Tibial nerve (tissue), 4 donors: ENCODE measurements around the gene PLG. TPM values are rescaled to one million over a fixed set of nuclear protein-coding genes. Genes with fewer than 3 reads are reported as not detected.
"Not testable (repeated sequence)": the region's sequence is repeated elsewhere in the genome, so short reads cannot be mapped to it uniquely, and the experiment has no call there.

Source experiments
- DNase-seq, 2 donors: peaks; one replicate each; pipeline ENCODE4 v3.0.0-alpha.2; 2019; ENCODE audit warnings: low spot score in 2 of 2
- H3K27ac ChIP-seq, 4 donors: fragments of 200-600 bp; sonication (generic) in 3 of 4; one replicate each; pipeline ENCODE4 v1.5.1; 2017 to 2019; ENCODE audit warnings: mild to moderate bottlenecking in 1 of 4
- H3K27me3 ChIP-seq, 2 donors: fragments of 200-600 bp; sonication (generic) in 1 of 2; one replicate each; pipeline versions ENCODE4 v1.5.1 to v1.6.0; 2017 to 2019
- H3K36me3 ChIP-seq, 3 donors: fragments of 200-600 bp; sonication (generic); one replicate each; pipeline ENCODE4 v1.5.1; 2018 to 2019
- H3K4me1 ChIP-seq, 4 donors: fragments of 200-600 bp; sonication (generic) in 3 of 4; one replicate each; pipeline ENCODE4 v1.5.1; 2017 to 2019
- H3K4me3 ChIP-seq, 4 donors: fragments of 200-600 bp; sonication (generic) in 3 of 4; one replicate each; pipeline ENCODE4 v1.5.1; 2017 to 2019; ENCODE audit warnings: mild to moderate bottlenecking in 1 of 4, moderate library complexity in 1 of 4
- H3K9me3 ChIP-seq, 4 donors: fragments of 200-600 bp; sonication (generic) in 3 of 4; one replicate each; pipeline ENCODE4 v1.5.1; 2017 to 2019
- EP300 ChIP-seq, 2 donors: sonication (generic); formaldehyde crosslinking; IDR thresholded peaks; one replicate each; pipeline ENCODE4 v1.6.1; 2017; ENCODE audit warnings: antibody characterized with exemption in 2 of 2, mild to moderate bottlenecking in 1 of 2
- POLR2A ChIP-seq, 2 donors: fragments of 450-650 bp; IDR thresholded peaks; one replicate each; pipeline ENCODE4 v1.6.1; 2017; ENCODE audit warnings: antibody characterized with exemption in 2 of 2, mild to moderate bottlenecking in 2 of 2, moderate library complexity in 2 of 2
- WGBS, 2 donors: methylation state at CpG; one replicate each; pipeline ENCODE4 v1.1.5; 2018; 5-methylcytosine and 5-hydroxymethylcytosine counted together
- total RNA-seq, 4 donors: library from RNA; depleted of rRNA; stranded (reverse); fragments of >200 nt; gene quantifications; one replicate each; pipeline ENCODE4 v1.1.0, GENCODE V29; 2016
- TF ChIP-seq, protein P1 (sequence below), 5 experiments: fragments of 200-600 bp in 3 of 5; fragments of 450-650 bp in 2 of 5; sonication (generic) in 3 of 5; IDR thresholded peaks; one replicate each; pipeline ENCODE4 v1.5.1; 2016 to 2019; ENCODE audit warnings: antibody characterized with exemption in 5 of 5, mild to moderate bottlenecking in 3 of 5, moderate library complexity in 2 of 5

PLG gene
- total RNA-seq, 4 donors from 2014 or later, result 2.5 TPM; not detected in 3

GRCh38 chr6:160793652-160794051 lies 91.6 kb downstream of the PLG start:
- no peaks in the 10 kb centered on the region for H3K27me3 ChIP-seq
- no peaks in the 10 kb centered on the region for H3K36me3 ChIP-seq
- TF ChIP-seq POLR2A (IDR thresholded peaks at IDR 0.05), result no peak
- no peak for TF ChIP-seq EP300 (IDR thresholded peaks at IDR 0.05)
- TF ChIP-seq, protein P1, sequence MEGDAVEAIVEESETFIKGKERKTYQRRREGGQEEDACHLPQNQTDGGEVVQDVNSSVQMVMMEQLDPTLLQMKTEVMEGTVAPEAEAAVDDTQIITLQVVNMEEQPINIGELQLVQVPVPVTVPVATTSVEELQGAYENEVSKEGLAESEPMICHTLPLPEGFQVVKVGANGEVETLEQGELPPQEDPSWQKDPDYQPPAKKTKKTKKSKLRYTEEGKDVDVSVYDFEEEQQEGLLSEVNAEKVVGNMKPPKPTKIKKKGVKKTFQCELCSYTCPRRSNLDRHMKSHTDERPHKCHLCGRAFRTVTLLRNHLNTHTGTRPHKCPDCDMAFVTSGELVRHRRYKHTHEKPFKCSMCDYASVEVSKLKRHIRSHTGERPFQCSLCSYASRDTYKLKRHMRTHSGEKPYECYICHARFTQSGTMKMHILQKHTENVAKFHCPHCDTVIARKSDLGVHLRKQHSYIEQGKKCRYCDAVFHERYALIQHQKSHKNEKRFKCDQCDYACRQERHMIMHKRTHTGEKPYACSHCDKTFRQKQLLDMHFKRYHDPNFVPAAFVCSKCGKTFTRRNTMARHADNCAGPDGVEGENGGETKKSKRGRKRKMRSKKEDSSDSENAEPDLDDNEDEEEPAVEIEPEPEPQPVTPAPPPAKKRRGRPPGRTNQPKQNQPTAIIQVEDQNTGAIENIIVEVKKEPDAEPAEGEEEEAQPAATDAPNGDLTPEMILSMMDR (IDR thresholded peaks at IDR 0.05), result no peak
- H3K9me3 ChIP-seq, result peaks cover 0 to 4% (median 0%) of the 10 kb centered on the region in 4 donors
- no peak for DNase-seq
- 73 to 95% methylated on average over 1 of the region's 1 CpG for WGBS, 2 donors
- H3K4me3 ChIP-seq, result no peak overlapping the region
- no peak overlapping the region for H3K27ac ChIP-seq
- peaks cover 0 to 5% (median 0%) of the 10 kb centered on the region in 4 donors for H3K4me1 ChIP-seq

- TF ChIP-seq POLR2A (IDR thresholded peaks at IDR 0.05) (no peak), EP300 (IDR thresholded peaks at IDR 0.05) (no peak)
- TF ChIP-seq, protein P1 (IDR thresholded peaks at IDR 0.05), result no peak
- no peak overlapping the region for H3K4me3 ChIP-seq
- H3K27ac ChIP-seq, result no peak overlapping the region
- no peaks in the 10 kb centered on the region for H3K27me3 ChIP-seq
- H3K9me3 ChIP-seq, result peaks cover 0 to 12% (median 0%) of the 10 kb centered on the region in 4 donors
- H3K36me3 ChIP-seq, result no peaks in the 10 kb centered on the region
- 32 to 48% methylated on average over 1 of the region's 1 CpG for WGBS, 2 donors
- H3K4me1 ChIP-seq, result no peaks in the 10 kb centered on the region
- no peak for DNase-seq
Observed at GRCh38 chr6:160795721-160796120, 93.7 kb downstream of the PLG start.

DNA sequence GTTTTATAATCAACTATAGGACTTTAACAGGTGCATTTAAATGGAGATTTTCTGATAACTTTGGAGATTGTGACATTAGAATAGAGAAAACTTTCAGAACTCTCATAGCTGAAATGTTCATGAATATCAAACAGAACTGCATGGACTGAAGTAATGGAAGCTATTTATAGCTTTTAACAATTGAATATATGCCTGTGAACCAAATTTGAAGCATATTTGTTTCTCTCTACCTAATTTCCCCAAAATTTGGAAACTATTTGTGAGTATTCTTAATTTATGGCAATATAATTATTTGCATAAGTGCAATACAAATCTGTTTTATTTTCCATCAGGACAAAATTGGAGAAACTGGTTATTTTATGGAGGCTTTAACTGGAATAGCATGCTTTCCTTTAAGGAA lies 96.6 kb downstream of the PLG start:
- Histone ChIP-seq H3K4me1 (no peaks in the 10 kb centered on the region), H3K9me3 (peaks cover 0 to 12% (median 0%) of the 10 kb centered on the region in 4 donors), H3K27me3 (no peaks in the 10 kb centered on the region), H3K27ac (no peak overlapping the region), H3K36me3 (no peaks in the 10 kb centered on the region), H3K4me3 (no peak overlapping the region)
- no peak for TF ChIP-seq POLR2A (IDR thresholded peaks at IDR 0.05)
- TF ChIP-seq, protein P1 (IDR thresholded peaks at IDR 0.05), result no peak
- TF ChIP-seq EP300 (IDR thresholded peaks at IDR 0.05), result no peak
- DNase-seq, result no peak

GRCh38 chr6:160799801-160800506 lies 97.9 kb downstream of the PLG start:
- Histone ChIP-seq H3K4me3 (no peak overlapping the region), H3K4me1 (no peaks in the 10 kb centered on the region), H3K36me3 (no peaks in the 10 kb centered on the region), H3K9me3 (peaks cover 0 to 12% (median 0%) of the 10 kb centered on the region in 4 donors), H3K27ac (no peak overlapping the region), H3K27me3 (no peaks in the 10 kb centered on the region)
- TF ChIP-seq, protein P1 (IDR thresholded peaks at IDR 0.05), result no peak
- TF ChIP-seq EP300 (IDR thresholded peaks at IDR 0.05), result no peak
- no peak for TF ChIP-seq POLR2A (IDR thresholded peaks at IDR 0.05)
- no peak for DNase-seq

DNA sequence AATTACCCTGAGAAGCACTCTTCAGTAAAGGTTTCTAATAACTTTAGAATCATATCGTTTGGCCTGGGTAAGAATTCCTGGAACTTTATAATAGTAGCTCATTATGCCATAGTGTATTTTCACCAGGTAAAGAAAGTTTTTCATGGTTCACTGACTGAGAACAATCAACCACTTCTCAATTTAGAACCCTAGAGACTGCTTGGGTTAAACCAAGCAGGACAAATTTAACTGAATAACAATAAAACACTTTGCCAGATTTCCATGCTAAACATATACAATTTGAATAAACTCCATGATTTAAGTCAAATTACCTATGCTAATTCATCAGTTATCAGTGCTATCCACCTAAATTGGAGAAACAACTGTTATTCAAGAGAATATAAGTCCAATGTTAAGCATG lies 99.4 kb downstream of the PLG start:
- TF ChIP-seq, protein P1 (IDR thresholded peaks at IDR 0.05), result no peak
- TF ChIP-seq POLR2A (IDR thresholded peaks at IDR 0.05) (no peak), EP300 (IDR thresholded peaks at IDR 0.05) (no peak)
- no peaks in the 10 kb centered on the region for H3K36me3 ChIP-seq
- H3K27ac ChIP-seq, result no peak overlapping the region
- WGBS, 2 donors, result 63 to 73% methylated on average over 1 of the region's 1 CpG
- H3K27me3 ChIP-seq, result no peaks in the 10 kb centered on the region
- H3K4me1 ChIP-seq, result no peaks in the 10 kb centered on the region
- DNase-seq, result no peak
- peaks cover 0 to 12% (median 0%) of the 10 kb centered on the region in 4 donors for H3K9me3 ChIP-seq
- H3K4me3 ChIP-seq, result no peak overlapping the region

- H3K27me3 ChIP-seq, H3K4me3 ChIP-seq: not testable (repeated sequence)
- 80 to 86% methylated on average over 3 of the region's 3 CpGs for WGBS, 2 donors
Observed at GRCh38 chr6:160802049-160802448, 100.0 kb downstream of the PLG start.

More at GRCh38 chr6:160802049-160802448, 100.0 kb downstream of the PLG start:
- H3K27ac ChIP-seq, DNase-seq, H3K36me3 ChIP-seq, H3K4me1 ChIP-seq: not testable (repeated sequence)
- H3K9me3 ChIP-seq, result peaks cover 0 to 12% (median 0%) of the 10 kb centered on the region in 4 donors
